HCT116 (cell line): Measurements from ENCODE around the gene PHF3. TPM values are rescaled to one million over a fixed set of nuclear protein-coding genes. Genes with fewer than 3 reads are reported as not detected.
A peak's percentile ranks its signal among the peaks of the same experiment; 100 is the strongest.

ENCODE experiments used
- ATAC-seq: fragments of 200-7000 bp; cut with Tn5 transposase; 2 replicates; pipeline ENCODE4 v1.9.1; 2020; ENCODE audit warnings: mild to moderate bottlenecking, moderate library complexity
- BruUV-seq: library from RNA; stranded (reverse); fragments of 400-500 nt; replicated peaks from 2 replicates; lab custom pipeline; 2021; lab: Mats Ljungman, UMichigan
- CTCF ChIA-PET: fragments of 300-600 bp; sonication (Branson Sonifier 250); formaldehyde crosslinking; loops from one replicate; lab custom pipeline; 2021; ENCODE audit warnings: antibody characterized with exemption; lab: Charles Lee
- POLR2A ChIA-PET: fragments of 300-600, 350-600 bp; sonication (Branson Sonifier 250); formaldehyde crosslinking; loops from one replicate; lab custom pipeline; 2021; ENCODE audit warnings: antibody characterized with exemption; lab: Charles Lee
- RAD21 ChIA-PET, 2 experiments: fragments of 300-600 bp; sonication (Branson Sonifier 250); formaldehyde crosslinking; loops; one replicate each; lab custom pipeline; 2023; ENCODE audit warnings: low total read pairs in 2 of 2; ENCODE audit not compliant: uncharacterized antibody in 2 of 2, unreplicated experiment in 2 of 2, low non-redundant PET in 1 of 2; lab: Charles Lee
- DNase-seq: peaks from one replicate; pipeline ENCODE4 v3.0.0-alpha.2; 2010; ENCODE audit warnings: low read depth, low spot score
- H2AFZ ChIP-seq: fragments of 200-600 bp; shearing (Covaris generic), sonication (generic); 2 replicates; pipeline ENCODE4 v1.6.1; 2017; ENCODE audit warnings: low read depth, mixed run types, mixed read lengths, antibody characterized with exemption, low read length; ENCODE audit not compliant: poor library complexity, severe bottlenecking
- H3K27ac ChIP-seq: 2 replicates; pipeline ENCODE4 v1.5.1; 2012; ENCODE audit warnings: low read depth, low read length
- H3K27me3 ChIP-seq: fragments of 200-600 bp; sonication (generic); 2 replicates; pipeline ENCODE4 v1.6.1; 2016; ENCODE audit warnings: mixed run types, low read length, mixed read lengths; ENCODE audit not compliant: insufficient read depth
- H3K36me3 ChIP-seq, 2 experiments: fragments of 200-500 bp in 1 of 2; fragments of 200-600 bp in 1 of 2; sonication (Bioruptor generic) in 1 of 2; sonication (generic) in 1 of 2; 2 replicates each; pipeline versions ENCODE4 v1.5.1 to v1.6.1; 2014 to 2016; ENCODE audit warnings: low read length in 2 of 2, inconsistent platforms in 1 of 2, mixed read lengths in 1 of 2, mixed run types in 1 of 2; ENCODE audit not compliant: insufficient read depth in 2 of 2, control insufficient read depth in 1 of 2
- H3K4me1 ChIP-seq, 2 experiments: fragments of 200-600 bp in 1 of 2; sonication (generic) in 1 of 2; 2 replicates each; pipeline versions ENCODE4 v1.5.1 to v1.6.1; 2012 to 2017; ENCODE audit warnings: low read length in 2 of 2, inconsistent platforms in 1 of 2, mild to moderate bottlenecking in 1 of 2, mixed read lengths in 1 of 2, mixed run types in 1 of 2, moderate library complexity in 1 of 2; ENCODE audit not compliant: insufficient read depth in 2 of 2, control insufficient read depth in 1 of 2
- H3K4me2 ChIP-seq: fragments of 200-600 bp; sonication (generic); 2 replicates; pipeline ENCODE4 v1.6.1; 2017; ENCODE audit warnings: mixed run types, low read length, mixed read lengths
- H3K4me3 ChIP-seq, 2 experiments: fragments of 200-600 bp in 1 of 2; sonication (generic) in 1 of 2; replicated peaks in 1 of 2; 2 replicates each; pipeline ENCODE4 v1.5.1; 2011 to 2016; ENCODE audit warnings: low read length in 2 of 2, control low read depth in 1 of 2, low read depth in 1 of 2, mild to moderate bottlenecking in 1 of 2, mixed read lengths in 1 of 2, mixed run types in 1 of 2
- H3K79me2 ChIP-seq: fragments of 200-600 bp; sonication (generic); 2 replicates; pipeline ENCODE4 v1.6.1; 2017; ENCODE audit warnings: mild to moderate bottlenecking, mixed run types, low read length, moderate library complexity, mixed read lengths; ENCODE audit not compliant: insufficient read depth
- H3K9ac ChIP-seq: fragments of 200-600 bp; sonication (generic); 2 replicates; pipeline ENCODE4 v1.6.1; 2016; ENCODE audit warnings: low read length, mixed read lengths
- H3K9me2 ChIP-seq: fragments of 200-600 bp; sonication (generic), shearing (Covaris generic); 2 replicates; pipeline ENCODE4 v1.6.1; 2017; ENCODE audit warnings: mixed run types, mild to moderate bottlenecking, moderate library complexity; ENCODE audit not compliant: insufficient read depth
- H3K9me3 ChIP-seq, 2 experiments: fragments of 200-500 bp in 1 of 2; fragments of 200-600 bp in 1 of 2; sonication (Bioruptor generic) in 1 of 2; sonication (generic) in 1 of 2; 2 replicates each; pipeline ENCODE4 v1.6.1; 2014 to 2017; ENCODE audit warnings: low read length in 2 of 2, mixed read lengths in 2 of 2, inconsistent platforms in 1 of 2, low read depth in 1 of 2, mild to moderate bottlenecking in 1 of 2, mixed run types in 1 of 2, moderate library complexity in 1 of 2; ENCODE audit not compliant: control insufficient read depth in 1 of 2, insufficient read depth in 1 of 2
- H4K20me1 ChIP-seq: fragments of 200-600 bp; sonication (generic), shearing (Covaris generic); 2 replicates; pipeline ENCODE4 v1.6.1; 2017; ENCODE audit warnings: mixed run types, mild to moderate bottlenecking, moderate library complexity; ENCODE audit not compliant: insufficient read depth
- CTCF ChIP-seq, 3 experiments: fragments of 200-600 bp in 1 of 3; sonication (generic) in 1 of 3; IDR thresholded peaks in 2 of 3; conservative IDR thresholded peaks in 1 of 3; 2 replicates each; pipeline ENCODE4 v1.5.1; 2012 to 2017; ENCODE audit warnings: low read depth in 2 of 3, low read length in 2 of 3, antibody characterized with exemption in 1 of 3, borderline replicate concordance in 1 of 3, control low read depth in 1 of 3, mild to moderate bottlenecking in 1 of 3, mixed read lengths in 1 of 3, mixed run types in 1 of 3, moderate library complexity in 1 of 3; ENCODE audit not compliant: insufficient read depth in 1 of 3
- EGR1 ChIP-seq: IDR thresholded peaks from 2 replicates; pipeline ENCODE4 v1.6.1; 2012; ENCODE audit warnings: low read depth
- EZH2 ChIP-seq: fragments of 200-600 bp; sonication (generic); IDR thresholded peaks from 2 replicates; pipeline ENCODE4 v1.6.1; 2017; ENCODE audit warnings: antibody characterized with exemption, mixed run types
- EZH2phosphoT487 ChIP-seq: fragments of 200-600 bp; IDR thresholded peaks from 2 replicates; pipeline ENCODE4 v1.6.1; 2018; ENCODE audit warnings: antibody characterized with exemption, borderline replicate concordance
- JUND ChIP-seq: IDR thresholded peaks from 2 replicates; pipeline ENCODE4 v1.6.1; 2012
- MAX ChIP-seq: IDR thresholded peaks from 2 replicates; pipeline ENCODE4 v1.6.1; 2012
- RAD21 ChIP-seq: IDR thresholded peaks from 2 replicates; pipeline ENCODE4 v1.6.1; 2012; ENCODE audit warnings: low read depth, mild to moderate bottlenecking
- YY1 ChIP-seq: IDR thresholded peaks from 2 replicates; pipeline ENCODE4 v1.6.1; 2011; ENCODE audit warnings: low read length, low read depth, moderate library complexity, mild to moderate bottlenecking; ENCODE audit not compliant: insufficient replicate concordance; ENCODE audit errors: extremely low read depth
- ZFX ChIP-seq: fragments of 450-650 bp; IDR thresholded peaks from 2 replicates; pipeline ENCODE4 v1.6.1; 2017
- intact Hi-C: fragments of 100-400 bp; cut with micrococcal nuclease; formaldehyde crosslinking; loops from 2 replicates; pipeline ENCODE4 v1.10.0; 2022
- total RNA-seq: library from RNA; stranded (reverse); gene quantifications from one replicate; pipeline ENCODE4 v1.2.1, GENCODE V29; 2021; ENCODE audit not compliant: unreplicated experiment

The PHF3 gene
- total RNA-seq, 1 experiment from 2014 or later, result 51.1 TPM

DNA sequence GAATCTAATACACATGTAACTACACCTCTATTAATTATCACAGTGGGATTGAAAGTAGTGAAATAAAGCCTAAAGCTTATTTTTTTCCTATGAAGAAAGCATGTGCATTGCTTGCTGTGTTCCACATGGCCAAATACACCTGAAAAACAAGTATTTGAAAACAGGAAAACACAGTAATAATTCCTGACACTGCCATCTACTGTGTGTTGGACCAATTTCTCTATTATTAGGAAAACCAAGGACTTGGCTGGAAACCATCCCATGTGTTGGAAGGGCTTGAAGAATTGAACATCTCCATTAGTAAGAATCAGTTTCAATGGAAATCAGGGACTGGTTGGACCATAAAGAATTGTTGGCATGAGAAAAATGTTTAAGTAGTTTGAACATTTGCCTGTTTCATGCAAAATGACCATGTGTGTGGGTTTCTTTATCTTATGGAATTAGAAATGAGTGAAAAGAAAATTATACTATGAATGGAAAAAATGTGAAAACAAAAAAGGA is 124.1 kb downstream of the PHF3 start:
- H3K27me3 ChIP-seq, result no peaks in the 10 kb centered on the region
- DNase-seq (no peak), ATAC-seq (no peak)
- H3K79me2 ChIP-seq, result no peaks in the 10 kb centered on the region
- H3K4me2 ChIP-seq, result no peak overlapping the region
- BruUV-seq, result no TSS peak
- H2AFZ ChIP-seq, result no peak overlapping the region
- no peaks in the 10 kb centered on the region for H3K36me3 ChIP-seq
- no peak overlapping the region for H3K27ac ChIP-seq
- H3K9ac ChIP-seq, result no peak overlapping the region
- no peaks in the 10 kb centered on the region for H3K9me3 ChIP-seq
- no peak overlapping the region for H3K4me3 ChIP-seq
- POLR2A ChIA-PET, result no interaction called here
- no peaks in the 10 kb centered on the region for H3K9me2 ChIP-seq
- RAD21 ChIA-PET, result no interaction called here
- H4K20me1 ChIP-seq, result no peaks in the 10 kb centered on the region
- no peaks in the 10 kb centered on the region for H3K4me1 ChIP-seq
- TF ChIP-seq RAD21, result peak; percentile 44; the same call in 1 of the 2 replicates
- peak in 1 of 3 experiments; percentile 8; a peak in 1 of 6 replicates for TF ChIP-seq CTCF (IDR thresholded peaks at IDR 0.05 in 2 of 3, conservative IDR thresholded peaks at IDR 0.05 in 1 of 3; ENCODE audit: borderline replicate concordance in 1 of 3, insufficient read depth in 1 of 3, low read depth in 2 of 3, low read length in 2 of 3)
- no peak for TF ChIP-seq YY1
- intact Hi-C loops, result loop anchor here (5.0 kb wide), 2 partner anchors 182 to 452 kb away; no protein-coding TSS in a partner anchor
- CTCF ChIA-PET, result interaction anchor here (1.6 to 2.8 kb wide), 2 partner anchors 161 to 407 kb away, joined by 3 to 11 read pairs; no protein-coding TSS in a partner anchor

- intact Hi-C loops, result loop anchor here (5.0 kb wide), 2 partner anchors 183 to 453 kb away; no protein-coding TSS in a partner anchor
- Histone ChIP-seq H3K27ac (no peak overlapping the region), H3K79me2 (no peaks in the 10 kb centered on the region), H3K9me3 (no peaks in the 10 kb centered on the region), H2AFZ (no peak overlapping the region), H3K9ac (no peak overlapping the region), H3K36me3 (no peaks in the 10 kb centered on the region), H3K27me3 (no peaks in the 10 kb centered on the region)
- CTCF ChIA-PET, result interaction anchor here (0.7 to 2.8 kb wide), 3 partner anchors 74 to 407 kb away, joined by 3 to 11 read pairs (median 3); no protein-coding TSS in a partner anchor
- DNase-seq (no peak), ATAC-seq (no peak)
- POLR2A ChIA-PET, result no interaction called here
- RAD21 ChIA-PET, result no interaction called here
- TF ChIP-seq MAX, result no peak
- no peak for TF ChIP-seq JUND
- TF ChIP-seq EGR1, result no peak
- TF ChIP-seq EZH2, result no peak
- TF ChIP-seq ZFX, result no peak
- TF ChIP-seq EZH2phosphoT487, result no peak
- TF ChIP-seq, all 23 proteins: peak for 0
- Histone ChIP-seq H3K4me3 (no peak overlapping the region), H3K4me1 (no peaks in the 10 kb centered on the region), H4K20me1 (no peaks in the 10 kb centered on the region), H3K4me2 (no peak overlapping the region), H3K9me2 (no peaks in the 10 kb centered on the region)
- no TSS peak for BruUV-seq
Measured at GRCh38 chr6:63760199-63760598, 124.6 kb downstream of the PHF3 start.
